SK-N-MC (cell line): ENCODE data around the gene NDUFA1.

Experiments used
- FOXP2 ChIP-seq: optimal IDR thresholded peaks from 2 replicates; pipeline ENCODE3; 2011; ENCODE audit warnings: mild to moderate bottlenecking, moderate library complexity; ENCODE audit not compliant: insufficient read depth; ENCODE audit errors: extremely low read length, control extremely low read depth
- POLR2AphosphoS5 ChIP-seq: IDR thresholded peaks from 2 replicates; pipeline ENCODE4 v1.6.1; 2012; ENCODE audit warnings: mild to moderate bottlenecking, low read depth, low read length, borderline replicate concordance

GRCh38 chrX:119895843-119896326, 24.3 kb downstream of the NDUFA1 start, which contains the start of gene AKAP14:
- TF ChIP-seq POLR2AphosphoS5 = no peak
- no peak for TF ChIP-seq FOXP2
